ENCODE data around the gene ERLIN1.

The ERLIN1 gene

GRCh38 chr10:100146875-100147650, 38.8 kb downstream of the ERLIN1 start:
- Histone ChIP-seq H3K27ac (ENCODE audit: low read length) (no peak overlapping the region), H3K36me3 (ENCODE audit: insufficient read depth, low read depth, low read length) (peaks cover 17% of the 10 kb centered on the region), H3K4me1 (ENCODE audit: insufficient read depth, low read length) (0 out of 2 replicates have a peak, but pooled peaks cover 8% of the 10 kb centered on the region), H3K27me3 (ENCODE audit: insufficient read depth, low read length) (no peaks in the 10 kb centered on the region), H3K9ac (ENCODE audit: low read depth, low read length) (no peak overlapping the region), H3K4me3 (ENCODE audit: low read length) (no peak overlapping the region), H3K9me3 (ENCODE audit: insufficient read depth, low read depth, low read length) (no peaks in the 10 kb centered on the region)

GRCh38 chr10:100146398-100146797, 39.4 kb downstream of the ERLIN1 start:
- Histone ChIP-seq H3K36me3 (ENCODE audit: insufficient read depth, low read depth, low read length) (peaks cover 10% of the 10 kb centered on the region), H3K9ac (ENCODE audit: low read depth, low read length) (no peak overlapping the region), H3K4me1 (ENCODE audit: insufficient read depth, low read length) (0 out of 2 replicates have a peak, but pooled peaks cover 8% of the 10 kb centered on the region), H3K27me3 (ENCODE audit: insufficient read depth, low read length) (no peaks in the 10 kb centered on the region), H3K9me3 (ENCODE audit: insufficient read depth, low read depth, low read length) (no peaks in the 10 kb centered on the region), H3K4me3 (ENCODE audit: low read length) (no peak overlapping the region), H3K27ac (ENCODE audit: low read length) (no peak overlapping the region)

GRCh38 chr10:100143756-100144155, 42.1 kb downstream of the ERLIN1 start:
- Histone ChIP-seq H3K36me3 (ENCODE audit: insufficient read depth, low read depth, low read length) (no peaks in the 10 kb centered on the region), H3K27me3 (ENCODE audit: insufficient read depth, low read length) (no peaks in the 10 kb centered on the region), H3K4me3 (ENCODE audit: low read length) (no peak overlapping the region), H3K4me1 (ENCODE audit: insufficient read depth, low read length) (0 out of 2 replicates have a peak, but pooled peaks cover 4% of the 10 kb centered on the region), H3K9ac (ENCODE audit: low read depth, low read length) (no peak overlapping the region), H3K27ac (ENCODE audit: low read length) (no peak overlapping the region), H3K9me3 (ENCODE audit: insufficient read depth, low read depth, low read length) (no peaks in the 10 kb centered on the region)

GRCh38 chr10:100141446-100142087, 44.3 kb downstream of the ERLIN1 start:
- Histone ChIP-seq H3K9me3 (ENCODE audit: insufficient read depth, low read depth, low read length) (no peaks in the 10 kb centered on the region), H3K4me1 (ENCODE audit: insufficient read depth, low read length) (no peaks in the 10 kb centered on the region), H3K9ac (ENCODE audit: low read depth, low read length) (no peak overlapping the region), H3K36me3 (ENCODE audit: insufficient read depth, low read depth, low read length) (no peaks in the 10 kb centered on the region), H3K27ac (ENCODE audit: low read length) (no peak overlapping the region), H3K4me3 (ENCODE audit: low read length) (no peak overlapping the region), H3K27me3 (ENCODE audit: insufficient read depth, low read length) (no peaks in the 10 kb centered on the region)

GRCh38 chr10:100140070-100140469, 45.8 kb downstream of the ERLIN1 start:
- H3K9me3 ChIP-seq (ENCODE audit: insufficient read depth, low read depth, low read length), result peaks cover 7% of the 10 kb centered on the region
- H3K36me3 ChIP-seq (ENCODE audit: insufficient read depth, low read depth, low read length), result no peaks in the 10 kb centered on the region
- H3K4me1 ChIP-seq (ENCODE audit: insufficient read depth, low read length), result no peaks in the 10 kb centered on the region
- no peak overlapping the region for H3K4me3 ChIP-seq (ENCODE audit: low read length)
- no peak overlapping the region for H3K27ac ChIP-seq (ENCODE audit: low read length)
- H3K27me3 ChIP-seq (ENCODE audit: insufficient read depth, low read length), result no peaks in the 10 kb centered on the region
- H3K9ac ChIP-seq (ENCODE audit: low read depth, low read length), result no peak overlapping the region

GRCh38 chr10:100138921-100139496, 46.8 kb downstream of the ERLIN1 start:
- H3K9ac ChIP-seq (ENCODE audit: low read depth, low read length), result no peak overlapping the region
- H3K4me3 ChIP-seq (ENCODE audit: low read length), result no peak overlapping the region
- H3K9me3 ChIP-seq (ENCODE audit: insufficient read depth, low read depth, low read length), result peaks cover 16% of the 10 kb centered on the region
- H3K27me3 ChIP-seq (ENCODE audit: insufficient read depth, low read length), result no peaks in the 10 kb centered on the region
- H3K27ac ChIP-seq (ENCODE audit: low read length), result no peak overlapping the region
- H3K4me1 ChIP-seq (ENCODE audit: insufficient read depth, low read length), result no peaks in the 10 kb centered on the region
- H3K36me3 ChIP-seq (ENCODE audit: insufficient read depth, low read depth, low read length), result no peaks in the 10 kb centered on the region

GRCh38 chr10:100135486-100135885, 50.3 kb downstream of the ERLIN1 start:
- Histone ChIP-seq H3K9me3 (ENCODE audit: insufficient read depth, low read depth, low read length) (peaks cover 20% of the 10 kb centered on the region), H3K4me1 (ENCODE audit: insufficient read depth, low read length) (no peaks in the 10 kb centered on the region), H3K9ac (ENCODE audit: low read depth, low read length) (no peak overlapping the region), H3K27me3 (ENCODE audit: insufficient read depth, low read length) (no peaks in the 10 kb centered on the region), H3K4me3 (ENCODE audit: low read length) (no peak overlapping the region), H3K36me3 (ENCODE audit: insufficient read depth, low read depth, low read length) (no peaks in the 10 kb centered on the region), H3K27ac (ENCODE audit: low read length) (no peak overlapping the region)

- Histone ChIP-seq H3K27me3 (ENCODE audit: insufficient read depth, low read length) (no peaks in the 10 kb centered on the region), H3K4me1 (ENCODE audit: insufficient read depth, low read length) (no peaks in the 10 kb centered on the region), H3K9ac (ENCODE audit: low read depth, low read length) (no peak overlapping the region), H3K9me3 (ENCODE audit: insufficient read depth, low read depth, low read length) (peaks cover 20% of the 10 kb centered on the region), H3K4me3 (ENCODE audit: low read length) (no peak overlapping the region), H3K27ac (ENCODE audit: low read length) (no peak overlapping the region), H3K36me3 (ENCODE audit: insufficient read depth, low read depth, low read length) (no peaks in the 10 kb centered on the region)
Observed at GRCh38 chr10:100133801-100134200, 52.0 kb downstream of the ERLIN1 start.

GRCh38 chr10:100132427-100132826, 53.4 kb downstream of the ERLIN1 start:
- Histone ChIP-seq H3K9me3 (ENCODE audit: insufficient read depth, low read depth, low read length) (peaks cover 20% of the 10 kb centered on the region), H3K27ac (ENCODE audit: low read length) (no peak overlapping the region), H3K36me3 (ENCODE audit: insufficient read depth, low read depth, low read length) (no peaks in the 10 kb centered on the region), H3K27me3 (ENCODE audit: insufficient read depth, low read length) (no peaks in the 10 kb centered on the region), H3K4me3 (ENCODE audit: low read length) (no peak overlapping the region), H3K4me1 (ENCODE audit: insufficient read depth, low read length) (no peaks in the 10 kb centered on the region), H3K9ac (ENCODE audit: low read depth, low read length) (no peak overlapping the region)

- Histone ChIP-seq H3K27me3 (ENCODE audit: insufficient read depth, low read length) (no peaks in the 10 kb centered on the region), H3K9ac (ENCODE audit: low read depth, low read length) (no peak overlapping the region), H3K4me1 (ENCODE audit: insufficient read depth, low read length) (no peaks in the 10 kb centered on the region), H3K27ac (ENCODE audit: low read length) (no peak overlapping the region), H3K9me3 (ENCODE audit: insufficient read depth, low read depth, low read length) (peaks cover 20% of the 10 kb centered on the region), H3K4me3 (ENCODE audit: low read length) (no peak overlapping the region), H3K36me3 (ENCODE audit: insufficient read depth, low read depth, low read length) (no peaks in the 10 kb centered on the region)
Observed at GRCh38 chr10:100131571-100131970, 54.3 kb downstream of the ERLIN1 start.

- no peak overlapping the region for H3K27ac ChIP-seq (ENCODE audit: low read length)
- no peak overlapping the region for H3K9ac ChIP-seq (ENCODE audit: low read depth, low read length)
- no peaks in the 10 kb centered on the region for H3K36me3 ChIP-seq (ENCODE audit: insufficient read depth, low read depth, low read length)
- H3K4me1 ChIP-seq (ENCODE audit: insufficient read depth, low read length), result no peaks in the 10 kb centered on the region
- no peak overlapping the region for H3K4me3 ChIP-seq (ENCODE audit: low read length)
- H3K27me3 ChIP-seq (ENCODE audit: insufficient read depth, low read length), result no peaks in the 10 kb centered on the region
- H3K9me3 ChIP-seq (ENCODE audit: insufficient read depth, low read depth, low read length), result peaks cover 20% of the 10 kb centered on the region
Observed at GRCh38 chr10:100130831-100131230, 55.0 kb downstream of the ERLIN1 start.

- Histone ChIP-seq H3K27ac (ENCODE audit: low read length) (no peak overlapping the region), H3K4me1 (ENCODE audit: insufficient read depth, low read length) (no peaks in the 10 kb centered on the region), H3K9ac (ENCODE audit: low read depth, low read length) (no peak overlapping the region), H3K27me3 (ENCODE audit: insufficient read depth, low read length) (no peaks in the 10 kb centered on the region), H3K9me3 (ENCODE audit: insufficient read depth, low read depth, low read length) (peaks cover 6% of the 10 kb centered on the region), H3K4me3 (ENCODE audit: low read length) (no peak overlapping the region), H3K36me3 (ENCODE audit: insufficient read depth, low read depth, low read length) (no peaks in the 10 kb centered on the region)
Observed at GRCh38 chr10:100129424-100129823, 56.4 kb downstream of the ERLIN1 start.

All from iPS-20b (cell line).